Hematopoietic multipotent progenitor cell treated with erythropoietin and hydrocortisone succinate and interleukin-3 and kit ligand, for 15 days (in vitro differentiated cells): Measurements from ENCODE around the gene POLA2.
"Not testable (repeated sequence)": the region's sequence is repeated elsewhere in the genome, so short reads cannot be mapped to it uniquely, and the experiment has no call there.

ENCODE experiments used
- DNase-seq: peaks from one replicate; pipeline ENCODE4 v3.0.0-alpha.2; 2015; ENCODE audit warnings: low spot score

POLA2 gene

DNA sequence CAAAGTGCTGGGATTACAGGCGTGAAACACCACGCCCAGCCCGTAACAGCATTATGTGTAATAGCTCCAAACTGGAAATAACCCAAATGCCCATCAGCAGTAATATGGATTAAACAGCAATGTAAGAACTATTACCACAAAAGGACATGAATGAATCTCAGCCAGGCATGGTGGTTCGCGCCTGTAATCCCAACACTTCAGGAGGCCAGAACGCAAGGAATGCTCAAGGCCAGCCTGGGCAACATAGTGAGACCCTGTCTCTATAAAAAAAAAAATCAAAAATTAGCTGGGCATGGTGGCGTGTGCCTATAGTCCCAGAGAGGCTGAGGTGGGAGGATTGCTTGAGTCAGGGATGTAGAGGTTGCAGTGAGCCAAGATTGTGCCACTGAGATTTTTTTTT lies 68.8 kb downstream of the POLA2 start:
- DNase-seq = no peak

DNA sequence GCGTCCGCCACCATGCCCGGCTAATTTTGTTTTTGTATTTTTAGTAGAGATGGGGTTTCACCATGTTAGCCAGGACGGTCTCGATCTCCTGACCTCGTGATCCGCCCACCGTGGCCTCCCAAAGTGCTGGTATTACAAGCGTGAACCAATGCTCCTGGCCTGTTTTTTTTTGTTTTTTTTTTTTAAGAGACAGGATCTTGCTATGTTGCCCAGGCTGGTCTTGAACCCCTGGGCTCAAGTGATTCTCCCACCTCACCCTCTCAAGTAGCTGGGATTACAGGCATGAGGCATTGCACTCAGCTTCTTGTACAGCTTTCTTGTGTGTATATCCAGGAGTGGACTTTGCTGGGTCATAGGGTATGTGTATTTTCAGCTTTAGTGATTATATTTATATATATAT lies 70.8 kb downstream of the POLA2 start:
- not testable (repeated sequence) for DNase-seq

DNA sequence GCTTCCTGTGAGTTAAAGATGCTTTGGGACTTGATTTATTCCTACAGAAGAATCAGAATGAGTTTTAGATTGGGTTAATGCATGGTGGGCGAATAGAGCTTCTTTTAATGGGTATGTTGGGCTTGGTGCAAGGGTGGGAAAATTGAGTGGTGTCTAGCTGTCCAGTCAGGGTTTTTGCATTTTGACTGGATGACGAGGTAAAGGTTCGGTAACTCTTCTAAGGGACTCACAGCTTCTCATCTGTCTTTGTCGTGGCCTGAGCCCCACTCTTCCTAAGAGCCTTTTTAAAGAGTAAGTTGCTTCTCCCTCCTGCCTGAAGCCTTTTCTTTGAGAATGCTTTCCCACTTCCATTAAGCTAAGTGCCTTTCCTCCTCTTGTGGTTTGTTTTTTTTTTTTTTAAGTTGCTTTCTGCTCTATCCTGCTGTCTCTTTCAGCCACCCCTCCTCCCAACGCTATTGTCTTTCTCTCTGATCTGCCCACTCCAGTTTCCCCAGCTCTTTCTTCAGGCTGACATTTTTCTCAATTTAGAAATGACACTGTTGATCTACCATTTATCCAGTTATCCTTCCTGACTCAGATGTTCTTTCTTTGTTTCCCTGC lies 73.0 kb downstream of the POLA2 start:
- DNase-seq = no peak

DNA sequence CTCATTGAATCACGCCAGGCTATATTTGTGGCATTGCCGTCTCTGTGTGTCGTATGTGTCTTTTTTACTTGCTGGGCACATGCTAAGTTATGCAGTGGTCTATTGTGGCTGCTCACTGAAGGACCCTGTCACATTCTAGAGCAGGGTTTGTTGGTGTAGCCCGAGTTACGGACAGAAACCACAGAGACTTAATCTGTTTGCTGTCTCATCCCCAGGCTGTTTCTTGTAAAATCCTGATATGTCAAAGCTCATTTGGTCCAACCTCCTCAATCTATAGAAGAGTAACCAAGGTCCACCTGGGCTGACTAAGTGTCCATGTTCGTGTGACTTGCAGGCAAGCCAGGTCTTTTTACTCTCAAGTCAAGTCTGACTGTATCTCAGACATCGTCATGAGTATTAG lies 76.9 kb downstream of the POLA2 start:
- DNase-seq = no peak

DNA sequence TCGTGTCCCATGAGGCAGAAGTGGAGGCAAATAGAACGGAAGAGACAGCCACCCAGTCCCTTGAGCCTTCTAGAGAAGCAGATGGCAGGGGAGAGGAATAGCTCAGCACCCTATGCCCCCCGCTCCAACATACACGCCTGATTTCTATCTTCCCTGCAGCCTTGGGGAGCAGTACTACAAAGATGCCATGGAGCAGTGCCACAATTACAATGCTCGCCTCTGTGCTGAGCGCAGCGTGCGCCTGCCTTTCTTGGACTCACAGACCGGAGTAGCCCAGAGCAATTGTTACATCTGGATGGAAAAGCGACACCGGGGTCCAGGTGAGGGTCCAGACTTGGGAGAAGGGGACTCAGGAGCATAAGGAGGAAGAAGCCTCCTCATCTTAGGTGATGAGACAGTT lies 78.5 kb downstream of the POLA2 start:
- DNase-seq = no peak

DNA sequence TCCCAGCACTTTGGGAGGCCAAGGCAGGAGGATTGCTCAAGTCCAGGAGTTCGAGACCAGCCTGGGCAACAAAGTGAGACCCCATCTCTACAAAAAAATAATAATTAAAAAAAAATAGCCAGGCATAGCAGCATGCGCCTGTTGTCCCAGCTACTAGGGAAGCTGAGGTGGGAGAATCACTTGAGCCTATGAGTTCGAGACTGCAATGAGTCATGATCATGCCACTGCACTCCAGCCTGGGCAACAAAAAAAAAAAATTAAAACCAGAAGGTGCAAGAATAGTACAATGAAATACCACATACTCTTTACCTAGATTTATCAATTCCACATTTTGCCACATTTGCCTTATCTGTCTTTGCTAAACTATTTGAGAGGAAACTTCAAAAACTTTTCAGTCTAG lies 80.1 kb downstream of the POLA2 start:
- DNase-seq = no peak
